Bronchus fibroblast of lung (primary cell): ENCODE measurements around the gene SLC35F5. TPM values are rescaled to one million over a fixed set of nuclear protein-coding genes. Genes with fewer than 3 reads are reported as not detected.

Experiments used
- total RNA-seq: library from RNA; depleted of rRNA; stranded (reverse); fragments of >200 nt; gene quantifications from 2 replicates; pipeline ENCODE4 v1.2.3, GENCODE V29; 2015

SLC35F5 gene
- 30.1 and 31.4 TPM in 2 replicates for total RNA-seq

GRCh38 chr2:113756355-113757137, at the start of gene SLC35F5:
TSS of gene SLC35F5 (minus strand) at chr2:113756642. CDS start at chr2:113756409, 233 bp downstream.

Other genes starting within 250 kb of the SLC35F5 start
- gene RABL2A, start 129.4 kb downstream of the SLC35F5 start, total RNA-seq, result 2.9 and 5.4 TPM in 2 replicates
- 152 and 157 TPM in 2 replicates for gene ACTR3, start 133.4 kb upstream of the SLC35F5 start, total RNA-seq